22Rv1 (cell line): ENCODE measurements around the gene RNPEP.
"Not testable (repeated sequence)": the region's sequence is repeated elsewhere in the genome, so short reads cannot be mapped to it uniquely, and the experiment has no call there.

Experiments
- H3K27ac ChIP-seq: fragments of 450-650 bp; 2 replicates; pipeline ENCODE4 v1.5.1; 2017
- CTCF ChIP-seq: fragments of 450-650 bp; IDR thresholded peaks from 2 replicates; pipeline ENCODE4 v1.5.1; 2017; ENCODE audit warnings: mild to moderate bottlenecking
- ZFX ChIP-seq: fragments of 450-650 bp; IDR thresholded peaks from 2 replicates; pipeline ENCODE4 v1.6.1; 2017; ENCODE audit warnings: antibody characterized with exemption, borderline replicate concordance

The RNPEP gene

DNA sequence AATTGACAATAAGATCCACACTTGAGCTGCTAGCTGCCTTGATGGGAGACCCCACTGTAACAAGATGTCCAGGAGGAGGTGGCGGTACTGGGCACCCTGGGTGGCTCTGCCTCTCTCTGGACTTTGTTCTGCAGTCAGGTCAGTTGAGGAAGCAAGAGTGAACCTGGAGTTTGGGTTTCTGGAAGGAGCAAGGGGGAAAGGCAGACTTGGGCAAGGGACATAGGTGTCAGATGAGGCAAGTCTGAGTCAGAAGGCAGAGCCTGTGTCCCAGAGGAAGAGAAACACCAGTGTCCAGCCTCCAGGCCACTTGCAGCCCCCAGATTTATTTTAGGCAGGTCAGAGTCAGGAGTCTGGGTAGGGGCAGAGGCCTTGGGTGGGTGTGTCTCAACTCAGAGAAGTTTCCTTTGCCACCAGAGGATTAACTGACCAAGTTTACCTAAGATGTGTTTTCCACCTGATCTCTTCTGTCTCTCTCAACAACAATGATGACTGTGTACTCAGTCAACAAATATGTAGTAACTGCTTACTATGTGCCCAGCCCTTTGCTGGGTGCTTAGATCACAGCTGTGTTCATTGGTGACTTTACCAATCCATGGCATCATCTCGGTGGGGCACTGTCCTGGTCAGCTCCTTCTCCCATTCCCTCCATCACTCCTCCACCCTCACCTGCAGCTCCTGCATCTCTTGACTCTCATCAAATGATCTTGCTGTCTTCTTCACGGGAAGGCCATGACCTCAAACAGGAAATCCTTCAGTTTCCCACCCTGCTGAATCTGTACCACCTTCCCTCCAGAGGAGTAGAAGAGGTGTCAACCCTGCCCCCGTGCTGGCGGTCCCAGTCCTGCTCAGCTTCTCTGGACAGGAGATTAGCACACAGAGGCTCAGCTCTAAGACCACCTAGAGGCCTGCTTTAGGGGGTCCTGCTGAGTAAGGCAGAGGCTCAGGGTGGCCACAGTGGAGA is 64.6 kb downstream of the RNPEP start:
- peak overlapping the region; percentile 61 for H3K27ac ChIP-seq
- TF ChIP-seq ZFX (no peak), CTCF (no peak)

- TF ChIP-seq ZFX = no peak
- TF ChIP-seq CTCF = no peak
- peak overlapping the region; percentile 61; the same call in 1 of the 2 replicates for H3K27ac ChIP-seq
These were observed 65.5 kb downstream of the RNPEP start for GRCh38 chr1:202047977-202048376.

- no peak for TF ChIP-seq ZFX
- TF ChIP-seq CTCF = no peak
- no peak overlapping the region for H3K27ac ChIP-seq
These were observed 66.7 kb downstream of the RNPEP start for GRCh38 chr1:202049129-202049528.

GRCh38 chr1:202054094-202054493 is 71.6 kb downstream of the RNPEP start:
- no peak overlapping the region for H3K27ac ChIP-seq
- TF ChIP-seq ZFX = no peak
- TF ChIP-seq CTCF = no peak

GRCh38 chr1:202054673-202055072 is 72.2 kb downstream of the RNPEP start:
- H3K27ac ChIP-seq = not testable (repeated sequence)
